Mucosa of stomach (tissue), 1 donor: ENCODE measurements around the gene ATOSB.

Experiments used
- H3K27me3 ChIP-seq: one replicate; pipeline ENCODE4 v1.7.0; 2013; ENCODE audit warnings: mild to moderate bottlenecking, low read length; ENCODE audit not compliant: control insufficient read depth, insufficient read depth
- H3K36me3 ChIP-seq: one replicate; pipeline ENCODE4 v1.7.0; 2013; ENCODE audit warnings: low read length; ENCODE audit not compliant: control insufficient read depth, insufficient read depth
- H3K4me1 ChIP-seq: one replicate; pipeline ENCODE4 v1.7.0; 2013; ENCODE audit warnings: mild to moderate bottlenecking, low read length; ENCODE audit not compliant: control insufficient read depth, insufficient read depth
- H3K4me3 ChIP-seq: one replicate; pipeline ENCODE4 v1.7.0; 2013; ENCODE audit warnings: low read length
- H3K9ac ChIP-seq: one replicate; pipeline ENCODE4 v1.7.0; 2013; ENCODE audit warnings: mild to moderate bottlenecking, low read length, moderate library complexity
- H3K9me3 ChIP-seq: one replicate; pipeline ENCODE4 v1.7.0; 2013; ENCODE audit warnings: mild to moderate bottlenecking, low read length, moderate library complexity; ENCODE audit not compliant: control insufficient read depth
- donor health status: Pancreatic carcinoma.

ATOSB gene

GRCh38 chr9:35096035-35096849 is 19.4 kb downstream of the ATOSB start, which contains the start of gene PIGO:
Gene PIGO (minus strand): TSS chr9:35096591. CDS start chr9:35095565, 1,026 bp downstream.
- H3K4me3 ChIP-seq: peak within 1 kb of the TSS; percentile 96
- H3K4me1 ChIP-seq: peaks cover 11% of the 10 kb centered on the region

DNA sequence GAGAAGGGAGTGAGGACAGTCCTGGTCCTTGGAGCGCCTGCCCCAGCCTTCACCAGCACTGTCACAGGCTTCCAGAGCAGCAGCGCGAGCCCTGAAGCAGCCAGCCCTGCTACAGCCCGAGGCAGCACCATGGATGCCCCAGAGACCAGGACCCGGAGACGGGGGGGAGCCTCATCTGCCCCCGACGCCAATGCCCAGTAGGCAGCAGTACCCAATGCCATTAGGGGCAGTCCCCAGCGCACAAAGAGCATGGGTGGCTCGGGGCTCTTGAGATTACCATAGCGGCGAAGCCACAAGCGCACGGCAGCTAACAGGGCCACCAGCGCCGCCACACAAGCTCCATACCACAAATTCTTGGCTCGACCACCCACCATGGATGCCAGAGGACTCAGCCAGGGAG is 24.1 kb downstream of the ATOSB start:
- Histone ChIP-seq H3K9ac (no peak overlapping the region), H3K27me3 (no peaks in the 10 kb centered on the region), H3K4me3 (no peak overlapping the region), H3K36me3 (peaks cover 16% of the 10 kb centered on the region), H3K9me3 (no peaks in the 10 kb centered on the region), H3K4me1 (peaks cover 11% of the 10 kb centered on the region)

More at GRCh38 chr9:35096035-35096849, 19.4 kb downstream of the ATOSB start, which contains the start of gene PIGO:
- peaks cover 5% of the 10 kb centered on the region for H3K36me3 ChIP-seq
- no peaks in the 10 kb centered on the region for H3K27me3 ChIP-seq
- peak within 1 kb of the TSS; percentile 97 for H3K9ac ChIP-seq
- no peaks in the 10 kb centered on the region for H3K9me3 ChIP-seq

GRCh38 chr9:35089434-35089833 is 26.2 kb downstream of the ATOSB start:
- Histone ChIP-seq H3K36me3 (peaks cover 16% of the 10 kb centered on the region), H3K9me3 (no peaks in the 10 kb centered on the region), H3K9ac (no peak overlapping the region), H3K27me3 (no peaks in the 10 kb centered on the region), H3K4me1 (no peaks in the 10 kb centered on the region), H3K4me3 (no peak overlapping the region)

- Histone ChIP-seq H3K4me3 (no peak overlapping the region), H3K4me1 (no peaks in the 10 kb centered on the region), H3K9ac (no peak overlapping the region), H3K36me3 (peaks cover 10% of the 10 kb centered on the region), H3K27me3 (no peaks in the 10 kb centered on the region), H3K9me3 (no peaks in the 10 kb centered on the region)
Observed at GRCh38 chr9:35085078-35085477, 30.6 kb downstream of the ATOSB start.

DNA sequence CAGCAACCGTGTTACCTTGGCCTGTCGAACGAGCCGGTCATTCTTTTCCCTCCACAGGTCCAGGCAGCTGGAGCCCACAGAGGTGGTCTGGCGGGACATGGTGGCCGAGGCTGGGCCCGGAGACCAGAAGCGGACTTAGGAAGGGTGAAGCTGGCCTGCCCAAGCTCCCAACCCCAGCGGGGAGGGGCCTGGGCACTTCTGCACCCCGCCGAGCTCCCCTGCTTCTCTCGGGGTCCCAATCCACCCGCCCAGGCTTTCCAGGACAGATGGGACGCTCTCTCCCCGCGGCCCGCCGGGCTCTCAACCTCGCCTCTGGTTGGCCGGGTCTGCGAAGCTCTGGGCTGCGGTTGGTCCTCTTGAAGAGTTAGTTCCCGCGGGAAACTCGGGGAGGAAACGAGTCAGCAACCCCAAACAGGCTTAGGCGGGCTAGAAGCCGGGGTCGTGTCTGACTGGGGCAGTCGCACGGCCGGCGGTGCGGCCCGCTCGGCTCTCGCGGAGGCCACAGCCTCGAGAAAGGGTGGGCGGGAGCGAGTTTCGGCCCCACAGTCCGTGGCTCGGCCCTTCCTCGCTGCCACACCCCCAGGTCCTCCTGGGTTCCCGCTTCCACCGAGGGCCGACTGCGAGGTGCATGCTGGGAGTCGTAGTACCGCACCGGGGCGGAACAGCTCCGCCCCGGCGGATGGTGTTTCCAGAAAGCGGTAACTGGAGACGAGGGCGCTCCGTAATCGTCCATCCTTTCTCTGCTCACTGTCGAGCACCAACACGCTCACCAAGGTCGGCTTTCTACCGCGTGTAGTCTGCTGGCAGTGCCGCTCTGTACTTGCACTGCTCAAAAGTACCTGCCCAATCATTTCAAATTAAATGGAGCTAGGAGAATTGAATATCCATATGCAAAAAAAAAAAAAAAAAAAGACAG is 36.0 kb downstream of the ATOSB start, which contains the start of gene FANCG:
Gene FANCG (minus strand): TSS at position 517 of the 916 bp plus-strand sequence. CDS start 418 bp downstream, at position 99.
- Histone ChIP-seq H3K36me3 (peaks cover 3% of the 10 kb centered on the region), H3K4me3 (peak within 1 kb of the TSS; percentile 23), H3K27me3 (no peaks in the 10 kb centered on the region), H3K9ac (peak within 1 kb of the TSS; percentile 60), H3K4me1 (peaks cover 8% of the 10 kb centered on the region), H3K9me3 (no peaks in the 10 kb centered on the region)

GRCh38 chr9:35079041-35079425 is 36.6 kb downstream of the ATOSB start:
- H3K36me3 ChIP-seq: peaks cover 3% of the 10 kb centered on the region
- H3K9ac ChIP-seq: peak overlapping the region; percentile 60
- H3K4me3 ChIP-seq: peak overlapping the region; percentile 23
- H3K27me3 ChIP-seq: no peaks in the 10 kb centered on the region
- peaks cover 8% of the 10 kb centered on the region for H3K4me1 ChIP-seq
- no peaks in the 10 kb centered on the region for H3K9me3 ChIP-seq

GRCh38 chr9:35078066-35078465 is 37.6 kb downstream of the ATOSB start:
- H3K27me3 ChIP-seq: no peaks in the 10 kb centered on the region
- peaks cover 3% of the 10 kb centered on the region for H3K36me3 ChIP-seq
- H3K9me3 ChIP-seq: no peaks in the 10 kb centered on the region
- H3K9ac ChIP-seq: no peak overlapping the region
- H3K4me3 ChIP-seq: no peak overlapping the region
- peaks cover 9% of the 10 kb centered on the region for H3K4me1 ChIP-seq

DNA sequence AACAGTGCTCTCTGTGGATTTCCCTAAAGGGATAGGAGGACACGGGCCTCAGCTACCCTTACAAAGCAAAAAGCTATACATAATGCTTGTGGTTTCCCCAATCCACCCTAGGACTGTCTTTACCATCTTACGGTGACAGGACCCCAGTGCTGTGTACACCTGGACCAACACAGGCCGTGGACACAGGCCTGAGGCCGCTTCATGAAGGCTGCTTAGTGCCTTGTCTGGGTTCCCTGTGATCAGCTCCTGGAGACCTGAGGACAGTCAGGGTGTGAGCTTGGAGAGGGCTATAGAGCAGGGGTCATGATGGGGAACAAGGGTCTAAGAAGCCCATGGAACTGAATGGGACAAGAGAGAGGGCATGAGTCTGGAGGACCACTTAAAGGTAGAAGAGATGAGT is 38.8 kb downstream of the ATOSB start:
- Histone ChIP-seq H3K4me1 (peaks cover 13% of the 10 kb centered on the region), H3K4me3 (no peak overlapping the region), H3K9ac (no peak overlapping the region), H3K36me3 (peaks cover 3% of the 10 kb centered on the region), H3K9me3 (no peaks in the 10 kb centered on the region), H3K27me3 (no peaks in the 10 kb centered on the region)

- H3K36me3 ChIP-seq: peaks cover 3% of the 10 kb centered on the region
- H3K27me3 ChIP-seq: no peaks in the 10 kb centered on the region
- H3K9me3 ChIP-seq: no peaks in the 10 kb centered on the region
- no peak overlapping the region for H3K9ac ChIP-seq
- no peak overlapping the region for H3K4me3 ChIP-seq
- peaks cover 20% of the 10 kb centered on the region for H3K4me1 ChIP-seq
Observed at GRCh38 chr9:35075358-35075757, 40.3 kb downstream of the ATOSB start.

DNA sequence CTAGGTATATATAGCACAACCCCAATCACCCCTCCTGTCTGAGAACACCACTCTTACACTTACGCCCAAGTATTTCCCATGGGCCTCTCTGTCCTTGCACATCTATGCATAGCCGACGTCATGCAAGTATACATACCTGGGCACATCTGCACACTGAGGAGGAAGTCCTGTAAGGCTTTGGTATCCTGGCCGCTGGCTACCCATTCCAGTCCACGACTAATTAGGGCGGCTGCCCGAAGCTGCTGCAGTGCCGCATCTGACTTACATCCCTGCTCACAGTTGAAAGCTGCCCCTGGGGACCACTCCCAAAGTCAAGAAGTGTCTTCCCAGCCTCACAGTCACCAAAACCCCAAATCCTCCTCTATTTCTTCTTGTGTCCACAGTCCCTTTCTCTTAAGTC is 40.9 kb downstream of the ATOSB start:
- peaks cover 26% of the 10 kb centered on the region for H3K4me1 ChIP-seq
- no peaks in the 10 kb centered on the region for H3K9me3 ChIP-seq
- H3K4me3 ChIP-seq: no peak overlapping the region
- peaks cover 3% of the 10 kb centered on the region for H3K36me3 ChIP-seq
- H3K9ac ChIP-seq: no peak overlapping the region
- H3K27me3 ChIP-seq: no peaks in the 10 kb centered on the region

- Histone ChIP-seq H3K36me3 (peaks cover 3% of the 10 kb centered on the region), H3K4me1 (peaks cover 29% of the 10 kb centered on the region), H3K4me3 (no peak overlapping the region), H3K9me3 (no peaks in the 10 kb centered on the region), H3K27me3 (no peaks in the 10 kb centered on the region), H3K9ac (no peak overlapping the region)
Observed at GRCh38 chr9:35074141-35074540, 41.5 kb downstream of the ATOSB start.

DNA sequence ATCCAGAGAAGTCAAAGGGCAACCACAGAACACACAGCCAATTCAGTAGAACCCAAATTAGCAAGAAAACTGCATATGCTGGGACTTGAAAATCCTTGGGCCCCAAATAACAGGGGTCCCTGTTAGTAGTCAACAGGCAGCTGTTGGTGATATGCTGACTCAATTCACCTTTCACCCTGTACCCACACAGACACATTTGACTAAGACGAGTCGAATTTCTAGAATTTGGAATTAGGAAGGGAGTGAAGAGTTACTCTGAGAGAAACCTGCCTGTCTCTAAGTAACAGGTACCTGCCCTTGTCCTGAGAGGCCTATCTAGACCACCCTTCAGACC is 42.4 kb downstream of the ATOSB start:
- H3K9ac ChIP-seq: no peak overlapping the region
- peaks cover 3% of the 10 kb centered on the region for H3K36me3 ChIP-seq
- H3K27me3 ChIP-seq: no peaks in the 10 kb centered on the region
- peaks cover 22% of the 10 kb centered on the region for H3K4me1 ChIP-seq
- H3K9me3 ChIP-seq: no peaks in the 10 kb centered on the region
- no peak overlapping the region for H3K4me3 ChIP-seq
